HEK293 (cell line): ENCODE results near the gene RCOR2.
A peak's percentile ranks its signal among the peaks of the same experiment; 100 is the strongest.

Experiments used
- CTCF ChIA-PET: fragments of 350-600 bp; formaldehyde crosslinking; extraction: SDS; loops from one replicate; lab custom pipeline; 2021; ENCODE audit warnings: antibody characterized with exemption; lab: Yijun Ruan, JAX
- POLR2A ChIA-PET: fragments of 300-600 bp; formaldehyde crosslinking; extraction: SDS; loops from one replicate; lab custom pipeline; 2020; ENCODE audit warnings: antibody characterized with exemption, inconsistent platforms; lab: Yijun Ruan, JAX
- H3K27ac ChIP-seq: fragments of 200-500 bp; sonication (Bioruptor generic); 2 replicates; pipeline ENCODE4 v1.5.1; 2014; ENCODE audit warnings: low read depth, low read length, control low read depth, inconsistent platforms; ENCODE audit errors: extremely low read depth
- H3K36me3 ChIP-seq, 2 experiments: fragments of 200-500 bp in 1 of 2; sonication (Bioruptor generic) in 1 of 2; 1 replicate in 1 of 2; 2 replicates in 1 of 2; pipeline ENCODE4 v1.5.1; 2014 to 2017; ENCODE audit warnings: inconsistent platforms in 2 of 2, low read length in 2 of 2; ENCODE audit not compliant: control insufficient read depth in 2 of 2, insufficient read depth in 1 of 2
- H3K4me1 ChIP-seq: fragments of 200-500 bp; sonication (Bioruptor generic); 2 replicates; pipeline ENCODE4 v1.5.1; 2014; ENCODE audit warnings: mild to moderate bottlenecking, low read length, inconsistent platforms; ENCODE audit not compliant: control insufficient read depth, insufficient read depth
- H3K4me3 ChIP-seq: 2 replicates; pipeline ENCODE4 v1.5.1; 2011; ENCODE audit warnings: low read depth, mild to moderate bottlenecking, control low read depth, low read length, moderate library complexity
- H3K9me3 ChIP-seq: fragments of 200-500 bp; sonication (Bioruptor generic); 2 replicates; pipeline ENCODE4 v1.5.1; 2014; ENCODE audit warnings: low read depth, low read length, inconsistent platforms; ENCODE audit not compliant: control insufficient read depth, insufficient read depth
- IKZF3 ChIP-seq: fragments of 450-650 bp; IDR thresholded peaks from 2 replicates; pipeline ENCODE4 v1.5.0; 2018; ENCODE audit warnings: missing biosample characterization, mild to moderate bottlenecking, missing genetic modification characterization, moderate library complexity
- PRDM1 ChIP-seq: fragments of 450-650 bp; formaldehyde crosslinking; IDR thresholded peaks from 2 replicates; pipeline ENCODE4; 2016; ENCODE audit warnings: missing biosample characterization, missing genetic modification characterization
- PRDM4 ChIP-seq: fragments of 450-650 bp; formaldehyde crosslinking; IDR thresholded peaks from 2 replicates; pipeline ENCODE4 v1.5.1; 2017; ENCODE audit warnings: missing biosample characterization, missing genetic modification characterization
- SALL2 ChIP-seq: fragments of 450-650 bp; formaldehyde crosslinking; IDR thresholded peaks from 2 replicates; pipeline ENCODE4 v1.5.0; 2017; ENCODE audit warnings: missing biosample characterization, mild to moderate bottlenecking, missing genetic modification characterization, borderline replicate concordance
- SCRT2 ChIP-seq: fragments of 450-650 bp; formaldehyde crosslinking; IDR thresholded peaks from 2 replicates; pipeline ENCODE4 v1.5.1; 2016; ENCODE audit warnings: missing biosample characterization, missing genetic modification characterization
- ZFHX2 ChIP-seq: fragments of 450-650 bp; formaldehyde crosslinking; conservative IDR thresholded peaks from 2 replicates; pipeline ENCODE4 v1.5.1; 2016; ENCODE audit warnings: missing biosample characterization, missing genetic modification characterization
- ZIC2 ChIP-seq: fragments of 450-650 bp; formaldehyde crosslinking; IDR thresholded peaks from 2 replicates; pipeline ENCODE4 v1.5.1; 2016; ENCODE audit warnings: missing biosample characterization, missing genetic modification characterization
- ZNF10 ChIP-seq: fragments of 450-650 bp; formaldehyde crosslinking; IDR thresholded peaks from 2 replicates; pipeline ENCODE4 v1.5.1; 2017; ENCODE audit warnings: missing biosample characterization, missing genetic modification characterization
- ZNF211 ChIP-seq: fragments of 450-650 bp; formaldehyde crosslinking; IDR thresholded peaks from 2 replicates; pipeline ENCODE4 v1.5.1; 2016; ENCODE audit warnings: low read depth, missing biosample characterization, missing genetic modification characterization
- ZNF324 ChIP-seq: fragments of 450-650 bp; formaldehyde crosslinking; IDR thresholded peaks from 2 replicates; pipeline ENCODE4 v1.5.1; 2016; ENCODE audit warnings: missing biosample characterization, missing genetic modification characterization
- ZNF391 ChIP-seq: fragments of 450-650 bp; formaldehyde crosslinking; IDR thresholded peaks from 2 replicates; pipeline ENCODE4 v1.5.1; 2016; ENCODE audit warnings: low read depth, missing biosample characterization, missing genetic modification characterization, borderline replicate concordance
- ZNF404 ChIP-seq: fragments of 450-650 bp; formaldehyde crosslinking; IDR thresholded peaks from 2 replicates; pipeline ENCODE4 v1.5.1; 2017; ENCODE audit warnings: missing biosample characterization, missing genetic modification characterization
- ZNF449 ChIP-seq: fragments of 450-650 bp; formaldehyde crosslinking; IDR thresholded peaks from 2 replicates; pipeline ENCODE4 v1.5.1; 2017; ENCODE audit warnings: missing biosample characterization, mild to moderate bottlenecking, missing genetic modification characterization, moderate library complexity
- ZNF473 ChIP-seq: fragments of 450-650 bp; formaldehyde crosslinking; IDR thresholded peaks from 2 replicates; pipeline ENCODE4 v1.5.1; 2017; ENCODE audit warnings: missing biosample characterization, missing genetic modification characterization
- ZNF514 ChIP-seq: fragments of 450-650 bp; formaldehyde crosslinking; IDR thresholded peaks from 2 replicates; pipeline ENCODE4 v1.5.1; 2016; ENCODE audit warnings: missing biosample characterization, missing genetic modification characterization
- ZNF626 ChIP-seq: fragments of 450-650 bp; sonication (Bioruptor Pico); formaldehyde crosslinking; IDR thresholded peaks from 2 replicates; pipeline ENCODE4 v1.5.1; 2018; ENCODE audit warnings: missing biosample characterization, missing genetic modification characterization, inconsistent platforms
- ZNF658 ChIP-seq: fragments of 450-650 bp; formaldehyde crosslinking; IDR thresholded peaks from 2 replicates; pipeline ENCODE4; 2016; ENCODE audit warnings: missing biosample characterization, missing genetic modification characterization
- ZXDB ChIP-seq: fragments of 450-650 bp; formaldehyde crosslinking; IDR thresholded peaks from 2 replicates; pipeline ENCODE4 v1.5.1; 2016; ENCODE audit warnings: missing biosample characterization, missing genetic modification characterization

The RCOR2 gene

GRCh38 chr11:63945477-63946163 lies 28.7 kb upstream of the RCOR2 start (continued):
- no peak for TF ChIP-seq ZNF514 (tag by site-specific recombination)
- TF ChIP-seq ZIC2 (tag by site-specific recombination), result 0 out of 2 replicates have a peak, but pooled peaks have one; percentile 15
- peak; percentile 36; the same call in 1 of the 2 replicates for TF ChIP-seq IKZF3 (tag by site-specific recombination)
- TF ChIP-seq ZXDB, result no peak
- no peak for TF ChIP-seq ZNF658 (tag by site-specific recombination)
- TF ChIP-seq ZFHX2 (tag by site-specific recombination), result peak; percentile 56

- TF ChIP-seq ZNF473 (tag by site-specific recombination) (no peak), PRDM4 (tag by site-specific recombination) (no peak), PRDM1 (tag by site-specific recombination) (no peak), ZNF10 (no peak), ZNF211 (no peak), ZNF391 (tag by site-specific recombination) (no peak), ZNF449 (peak; percentile 65), SALL2 (tag by site-specific recombination) (no peak), SCRT2 (no peak)
- no peaks in the 10 kb centered on the region for H3K9me3 ChIP-seq
- ChIA-PET CTCF (interaction anchor here (0.6 to 7.5 kb wide), 18 partner anchors 9 to 206 kb away, joined by 3 to 135 read pairs (median 4); partner anchors contain the start of genes MARK2 and RCOR2), POLR2A (interaction anchor here (1.9 kb wide), 2 partner anchors 106 to 176 kb away, joined by 8 to 14 read pairs; partner anchors contain the start of genes MARK2 and ZFTA)
- no peaks in the 10 kb centered on the region for H3K4me1 ChIP-seq
- no peak overlapping the region for H3K27ac ChIP-seq
- no peak overlapping the region for H3K4me3 ChIP-seq
- H3K36me3 ChIP-seq, result peaks cover 4 to 65% of the 10 kb centered on the region in 2 experiments; a peak in 2 of 3 replicates
Measured at GRCh38 chr11:63944987-63945386, 28.0 kb upstream of the RCOR2 start.

- peaks cover 4 to 52% of the 10 kb centered on the region in 2 experiments; a peak in 2 of 3 replicates for H3K36me3 ChIP-seq
- no peak overlapping the region for H3K27ac ChIP-seq
- ChIA-PET CTCF (interaction anchor here (0.8 to 7.5 kb wide), 4 partner anchors 106 to 234 kb away, joined by 3 to 135 read pairs (median 3); partner anchors contain the start of genes MARK2 and ZFTA), POLR2A (interaction anchor here (0.7 to 1.4 kb wide), 3 partner anchors 11 to 104 kb away, joined by 3 to 4 read pairs (median 3); partner anchors contain the start of gene RCOR2)
- H3K4me1 ChIP-seq, result no peaks in the 10 kb centered on the region
- no peaks in the 10 kb centered on the region for H3K9me3 ChIP-seq
- H3K4me3 ChIP-seq, result no peak overlapping the region
- no peak for TF ChIP-seq ZNF324 (tag by site-specific recombination)
- no peak for TF ChIP-seq ZNF404 (tag by site-specific recombination)
- TF ChIP-seq ZNF626 (tag by site-specific recombination), result no peak
Measured at GRCh38 chr11:63942803-63943202, 25.8 kb upstream of the RCOR2 start.
